AG04450 (cell line): ENCODE data around the gene BMP7. TPM values are rescaled to one million over a fixed set of nuclear protein-coding genes. Genes with fewer than 3 reads are reported as not detected.

Experiments
- CTCF ChIA-PET: fragments of 300-600, 350-600 bp; formaldehyde crosslinking; extraction: SDS; loops from one replicate; lab custom pipeline; 2022; ENCODE audit warnings: antibody characterized with exemption, inconsistent platforms; lab: Charles Lee
- POLR2A ChIA-PET: fragments of 350-600 bp; formaldehyde crosslinking; extraction: SDS; loops from one replicate; lab custom pipeline; 2021; ENCODE audit warnings: antibody characterized with exemption, inconsistent platforms; lab: Yijun Ruan, JAX
- DNase-seq: peaks from one replicate; pipeline ENCODE4 v3.0.0-alpha.2; 2011; ENCODE audit warnings: low read depth, low spot score
- H3K27ac ChIP-seq: one replicate; pipeline ENCODE4 v1.5.1; 2012; ENCODE audit warnings: low read depth, low read length, control low read depth
- H3K27me3 ChIP-seq: one replicate; pipeline ENCODE4 v1.6.0; 2012; ENCODE audit warnings: low read length; ENCODE audit not compliant: control insufficient read depth, insufficient read depth
- H3K4me3 ChIP-seq: 2 replicates; pipeline ENCODE4 v1.5.1; 2011; ENCODE audit warnings: mild to moderate bottlenecking, low read depth, low read length, control low read depth
- H3K9me3 ChIP-seq: 2 replicates; pipeline ENCODE4 v1.5.1; 2012; ENCODE audit warnings: low read length; ENCODE audit not compliant: control insufficient read depth, insufficient read depth
- polyA plus RNA-seq: library from polyadenylated mRNA; depleted of rRNA; stranded (reverse); fragments of >200 nt; gene quantifications from 2 replicates; pipeline ENCODE4 v1.2.3, GENCODE V29; 2011
- TF ChIP-seq, protein P1 (sequence below): IDR thresholded peaks from 2 replicates; pipeline ENCODE4 v1.5.1; 2011; ENCODE audit warnings: low read depth, low read length, control low read depth, inconsistent platforms

The BMP7 gene
- polyA plus RNA-seq, 1 experiment: not detected

DNA sequence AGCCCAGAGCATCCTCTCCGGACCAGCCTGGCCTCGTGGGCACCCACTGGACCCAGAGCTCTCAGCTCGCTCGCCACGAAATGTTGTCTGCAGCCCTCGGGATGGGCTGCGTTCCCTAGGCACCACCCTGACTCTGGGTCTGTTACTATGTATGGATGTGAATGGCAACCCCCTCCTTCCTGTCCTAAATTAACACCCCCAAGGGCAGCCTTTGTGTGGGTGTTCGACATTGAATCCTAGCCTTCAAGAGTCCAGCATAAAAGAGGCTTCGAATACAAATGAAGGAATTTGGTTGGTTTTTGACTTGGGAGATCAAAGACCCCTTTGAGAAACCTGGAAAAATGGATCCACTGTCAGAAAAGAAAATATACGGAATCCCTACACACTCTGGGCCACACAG, 86.1 kb downstream of the BMP7 start:
- DNase-seq: no peak
- H3K27me3 ChIP-seq: no peaks in the 10 kb centered on the region
- no peak overlapping the region for H3K4me3 ChIP-seq
- no peak overlapping the region for H3K27ac ChIP-seq
- peaks cover 40% of the 10 kb centered on the region for H3K9me3 ChIP-seq
- TF ChIP-seq, protein P1, sequence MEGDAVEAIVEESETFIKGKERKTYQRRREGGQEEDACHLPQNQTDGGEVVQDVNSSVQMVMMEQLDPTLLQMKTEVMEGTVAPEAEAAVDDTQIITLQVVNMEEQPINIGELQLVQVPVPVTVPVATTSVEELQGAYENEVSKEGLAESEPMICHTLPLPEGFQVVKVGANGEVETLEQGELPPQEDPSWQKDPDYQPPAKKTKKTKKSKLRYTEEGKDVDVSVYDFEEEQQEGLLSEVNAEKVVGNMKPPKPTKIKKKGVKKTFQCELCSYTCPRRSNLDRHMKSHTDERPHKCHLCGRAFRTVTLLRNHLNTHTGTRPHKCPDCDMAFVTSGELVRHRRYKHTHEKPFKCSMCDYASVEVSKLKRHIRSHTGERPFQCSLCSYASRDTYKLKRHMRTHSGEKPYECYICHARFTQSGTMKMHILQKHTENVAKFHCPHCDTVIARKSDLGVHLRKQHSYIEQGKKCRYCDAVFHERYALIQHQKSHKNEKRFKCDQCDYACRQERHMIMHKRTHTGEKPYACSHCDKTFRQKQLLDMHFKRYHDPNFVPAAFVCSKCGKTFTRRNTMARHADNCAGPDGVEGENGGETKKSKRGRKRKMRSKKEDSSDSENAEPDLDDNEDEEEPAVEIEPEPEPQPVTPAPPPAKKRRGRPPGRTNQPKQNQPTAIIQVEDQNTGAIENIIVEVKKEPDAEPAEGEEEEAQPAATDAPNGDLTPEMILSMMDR: no peak
- ChIA-PET CTCF (no interaction called here), POLR2A (no interaction called here)

DNA sequence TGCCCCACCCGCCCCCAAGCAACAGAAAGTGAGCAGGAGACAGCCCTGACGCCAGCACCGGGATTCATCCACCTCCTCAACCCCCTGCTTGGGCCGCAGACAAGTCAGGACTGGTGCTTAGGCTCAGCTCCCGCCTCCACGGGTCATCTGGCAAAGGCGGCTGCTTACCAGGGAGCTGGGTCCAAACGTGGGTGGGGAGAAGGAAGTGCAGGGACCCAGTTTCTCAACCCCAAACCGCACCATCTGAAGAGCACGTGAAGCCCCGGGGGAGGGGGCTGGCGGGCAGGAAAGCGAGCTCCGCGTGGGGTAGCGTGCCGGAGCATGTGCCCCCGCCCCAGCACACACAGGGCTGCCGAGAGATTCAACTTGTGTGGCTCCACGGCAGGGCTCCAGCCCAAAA, 87.2 kb downstream of the BMP7 start:
- H3K9me3 ChIP-seq: peaks cover 44% of the 10 kb centered on the region
- no peak overlapping the region for H3K4me3 ChIP-seq
- no peak for DNase-seq
- ChIA-PET POLR2A (no interaction called here), CTCF (no interaction called here)
- TF ChIP-seq, protein P1: no peak
- H3K27ac ChIP-seq: no peak overlapping the region
- no peaks in the 10 kb centered on the region for H3K27me3 ChIP-seq

DNA sequence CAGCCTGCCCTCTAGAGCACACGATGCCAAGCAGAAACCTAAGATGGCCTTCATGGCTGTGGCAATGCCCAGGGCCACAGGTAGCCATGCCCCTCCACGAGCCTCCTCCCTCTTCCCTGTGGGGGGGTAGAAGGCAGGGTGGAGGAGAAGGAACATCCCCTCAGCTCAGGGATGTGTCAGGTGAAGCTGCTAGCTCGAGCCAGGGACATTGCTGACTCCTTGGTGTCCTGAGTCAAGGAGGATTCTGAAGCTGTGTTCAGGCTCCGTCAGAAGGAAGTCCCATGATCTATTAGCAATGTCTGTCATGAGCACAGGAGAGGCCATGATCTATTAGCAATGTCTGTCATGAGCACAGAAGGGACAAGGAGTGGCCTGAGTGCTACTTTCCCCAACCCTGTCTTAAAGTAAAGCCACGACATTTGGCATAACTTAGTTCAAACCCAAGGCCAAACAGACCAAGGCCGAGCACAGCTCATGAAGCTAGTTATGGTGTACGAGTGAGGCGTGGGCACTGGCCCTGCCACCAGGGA, 87.8 kb downstream of the BMP7 start:
- TF ChIP-seq, protein P1: no peak
- CTCF ChIA-PET: no interaction called here

DNA sequence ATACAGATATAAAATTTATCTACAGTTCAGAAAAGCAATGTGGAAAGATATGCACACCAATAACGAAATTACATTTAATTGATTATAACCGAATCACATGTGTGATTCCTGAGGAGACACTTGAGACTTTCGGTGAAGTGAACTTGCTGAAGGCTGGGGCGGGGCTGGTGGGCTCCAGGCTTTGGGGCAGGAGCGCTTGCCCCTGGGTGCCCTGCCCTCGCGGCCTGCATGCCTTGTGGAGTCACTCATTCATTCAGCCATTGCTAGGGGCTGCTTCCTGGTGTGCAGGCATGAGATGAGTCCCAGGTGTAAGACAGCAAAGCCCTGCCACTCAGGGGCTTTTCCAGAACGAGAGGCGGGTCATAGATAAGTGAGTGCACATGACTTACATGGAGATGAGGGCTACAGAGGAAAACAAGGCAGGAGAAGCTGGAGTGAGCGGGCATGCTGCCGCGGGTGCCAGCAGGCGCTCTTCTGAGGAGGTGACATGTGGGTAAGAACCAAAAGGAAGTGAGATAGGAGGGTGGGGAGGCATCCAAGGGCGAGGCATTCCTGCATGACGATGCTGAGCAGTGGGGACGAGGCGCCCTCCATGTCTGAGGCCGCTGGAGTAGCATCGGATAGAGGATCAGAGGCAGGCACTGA, 88.7 kb downstream of the BMP7 start:
- no peak for DNase-seq
- ChIA-PET CTCF (no interaction called here), POLR2A (no interaction called here)
- H3K4me3 ChIP-seq: no peak overlapping the region
- H3K27ac ChIP-seq: no peak overlapping the region
- no peaks in the 10 kb centered on the region for H3K27me3 ChIP-seq
- TF ChIP-seq, protein P1: no peak
- peaks cover 46% of the 10 kb centered on the region for H3K9me3 ChIP-seq

More for the DNA sequence above, 87.8 kb downstream of the BMP7 start:
- Histone ChIP-seq H3K9me3 (peaks cover 42% of the 10 kb centered on the region), H3K27ac (no peak overlapping the region), H3K4me3 (no peak overlapping the region), H3K27me3 (no peaks in the 10 kb centered on the region)
- no peak for DNase-seq
- POLR2A ChIA-PET: no interaction called here

DNA sequence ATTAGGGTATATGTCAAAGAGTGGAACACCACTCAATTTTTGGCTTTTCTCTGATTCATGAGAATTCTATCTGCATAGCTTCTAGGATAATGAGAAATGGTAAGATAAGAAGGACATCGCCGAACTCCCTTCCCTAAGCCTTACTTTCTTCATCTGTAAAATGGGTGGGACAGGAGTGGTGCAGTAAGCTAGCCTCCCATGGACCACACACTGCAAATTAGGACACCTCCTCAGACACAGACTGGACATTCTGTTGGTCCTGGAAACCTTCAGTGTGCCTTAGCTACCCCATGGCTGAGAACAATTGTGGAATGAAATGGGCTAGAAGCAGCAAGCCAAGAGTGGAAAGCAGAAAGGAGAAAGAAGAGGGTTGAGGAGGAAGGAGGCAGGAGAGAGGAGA, 89.6 kb downstream of the BMP7 start:
- H3K4me3 ChIP-seq: no peak overlapping the region
- peaks cover 41% of the 10 kb centered on the region for H3K9me3 ChIP-seq
- ChIA-PET CTCF (no interaction called here), POLR2A (no interaction called here)
- no peaks in the 10 kb centered on the region for H3K27me3 ChIP-seq
- TF ChIP-seq, protein P1: no peak
- H3K27ac ChIP-seq: no peak overlapping the region
- DNase-seq: no peak
